Raji (cell line): ENCODE results near the gene JUND.

Experiments
- POLR2A ChIP-seq: IDR thresholded peaks from 2 replicates; pipeline ENCODE4 v1.6.1; 2011; ENCODE audit warnings: low read depth, low read length, control low read depth; ENCODE audit not compliant: insufficient read depth

The JUND gene

GRCh38 chr19:18253716-18254115 lies 27.7 kb downstream of the JUND start:
- TF ChIP-seq POLR2A, result peak; percentile 38; the same call in 1 of the 2 replicates

DNA sequence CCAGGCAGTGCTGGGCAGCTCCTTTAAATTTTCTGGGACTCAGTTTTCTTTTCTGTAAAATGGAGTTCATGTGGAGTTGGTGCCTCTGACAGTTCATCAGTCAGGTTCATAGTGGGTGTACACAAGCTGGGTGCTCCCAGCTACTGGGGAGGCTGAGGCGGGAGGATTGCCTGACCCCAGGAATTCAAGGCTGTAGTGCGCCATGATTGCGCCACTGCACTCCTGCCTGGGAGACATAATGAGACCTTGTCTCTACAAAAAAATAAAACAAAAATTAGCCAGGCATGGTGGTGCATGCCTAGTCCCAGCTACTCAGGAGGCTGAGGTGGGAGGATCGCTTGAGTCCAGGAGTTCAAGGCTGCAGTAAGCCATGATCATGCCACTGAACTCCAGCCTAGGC lies 28.3 kb downstream of the JUND start:
- TF ChIP-seq POLR2A, result no peak

- no peak for TF ChIP-seq POLR2A
These were observed 29.1 kb downstream of the JUND start for GRCh38 chr19:18252370-18252717.

DNA sequence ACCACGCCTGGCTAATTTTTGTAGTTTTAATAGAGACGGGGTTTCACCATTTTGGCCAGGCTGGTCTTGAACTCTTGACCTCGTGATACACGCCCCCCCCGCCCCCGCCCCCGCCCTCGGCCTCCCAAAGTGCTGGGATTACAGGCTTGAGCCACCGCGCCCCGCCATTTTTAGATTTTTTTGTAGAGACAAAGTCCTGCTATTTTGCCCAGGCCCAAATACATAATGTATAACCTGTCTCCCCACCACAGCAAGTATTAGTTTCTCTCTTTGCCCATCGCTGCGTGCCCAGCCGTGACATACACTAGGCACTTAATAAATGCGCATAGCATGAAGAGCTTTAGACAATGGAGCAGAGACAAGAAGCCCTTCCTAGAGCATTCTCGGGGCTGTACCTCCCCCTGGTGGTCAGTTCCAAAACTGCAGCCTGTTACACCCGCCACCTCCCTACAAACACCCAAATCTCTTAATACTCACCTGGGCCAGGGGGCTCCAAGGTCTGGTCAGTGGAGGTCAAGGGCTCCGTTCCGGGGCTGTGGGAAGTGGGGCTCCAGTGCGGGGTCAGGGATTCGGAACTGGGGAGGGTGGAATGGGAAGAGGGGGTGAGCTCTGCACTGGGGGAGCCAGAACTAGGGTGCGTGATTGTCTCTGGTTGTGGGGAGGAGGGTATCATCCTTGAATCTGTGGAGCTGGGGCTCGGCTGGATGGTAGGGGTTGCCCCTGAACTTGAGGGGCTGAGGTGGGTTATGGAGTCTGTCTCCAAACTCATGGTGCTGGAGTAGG lies 29.6 kb downstream of the JUND start:
- no peak for TF ChIP-seq POLR2A

DNA sequence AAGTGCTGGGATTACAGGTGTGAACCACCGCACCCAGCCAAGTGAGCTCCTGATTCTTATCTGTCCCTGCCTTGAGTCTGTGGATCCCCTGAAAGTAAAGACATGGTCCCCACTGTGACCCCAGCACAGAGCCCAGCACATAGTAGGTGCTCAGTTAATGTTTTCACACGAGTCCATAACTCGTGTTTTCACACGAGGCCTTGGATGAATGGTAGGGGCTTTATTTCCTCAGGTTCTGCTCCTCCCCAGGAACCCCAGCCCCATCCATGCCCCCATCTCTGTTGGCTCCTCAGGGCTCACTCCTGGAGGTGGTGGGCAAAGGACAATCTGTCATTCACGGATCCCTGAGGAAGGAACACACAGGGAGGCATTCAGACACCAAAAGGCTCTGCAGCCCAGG lies 31.6 kb downstream of the JUND start:
- TF ChIP-seq POLR2A, result no peak

DNA sequence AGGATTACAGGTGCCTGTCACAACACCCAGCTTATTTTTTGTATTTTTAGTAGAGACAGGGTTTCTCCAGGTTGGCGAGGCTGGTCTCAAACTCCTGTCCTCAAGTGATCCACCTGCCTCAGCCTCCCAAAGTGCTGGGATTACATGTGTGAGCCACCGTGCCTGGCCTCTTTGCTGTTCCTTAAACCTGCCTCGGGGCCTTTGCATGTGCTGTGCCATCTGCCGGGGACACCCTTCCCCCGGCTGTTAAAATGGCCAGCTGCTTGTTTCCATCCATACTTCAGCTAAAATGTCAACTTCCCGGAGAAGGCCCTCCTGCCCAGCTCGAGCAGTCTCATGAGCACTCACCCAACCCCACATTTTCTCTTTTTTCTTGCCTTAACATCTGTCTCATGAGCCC lies 36.1 kb downstream of the JUND start:
- TF ChIP-seq POLR2A, result no peak

GRCh38 chr19:18239303-18239702 lies 42.1 kb downstream of the JUND start:
- TF ChIP-seq POLR2A, result no peak

DNA sequence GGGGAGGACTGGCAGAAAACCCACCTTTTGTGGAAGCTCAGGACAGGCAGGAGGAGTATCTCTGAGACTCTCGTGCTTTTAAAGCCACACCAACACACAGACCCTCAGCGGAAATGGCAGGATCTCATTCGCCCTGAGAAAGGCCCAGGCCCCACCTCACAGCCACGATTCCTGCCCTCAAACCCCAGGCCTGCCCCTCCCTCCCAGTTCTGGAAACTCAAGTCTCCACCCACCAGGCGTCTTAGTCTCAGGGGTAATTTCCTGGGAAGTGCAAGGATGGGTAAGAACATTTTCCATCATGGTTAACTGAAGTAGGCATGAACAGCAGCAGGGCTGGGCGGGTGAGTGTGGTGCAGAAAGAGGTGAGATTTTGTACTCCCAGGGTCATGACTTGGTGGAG lies 47.2 kb downstream of the JUND start:
- TF ChIP-seq POLR2A, result no peak

DNA sequence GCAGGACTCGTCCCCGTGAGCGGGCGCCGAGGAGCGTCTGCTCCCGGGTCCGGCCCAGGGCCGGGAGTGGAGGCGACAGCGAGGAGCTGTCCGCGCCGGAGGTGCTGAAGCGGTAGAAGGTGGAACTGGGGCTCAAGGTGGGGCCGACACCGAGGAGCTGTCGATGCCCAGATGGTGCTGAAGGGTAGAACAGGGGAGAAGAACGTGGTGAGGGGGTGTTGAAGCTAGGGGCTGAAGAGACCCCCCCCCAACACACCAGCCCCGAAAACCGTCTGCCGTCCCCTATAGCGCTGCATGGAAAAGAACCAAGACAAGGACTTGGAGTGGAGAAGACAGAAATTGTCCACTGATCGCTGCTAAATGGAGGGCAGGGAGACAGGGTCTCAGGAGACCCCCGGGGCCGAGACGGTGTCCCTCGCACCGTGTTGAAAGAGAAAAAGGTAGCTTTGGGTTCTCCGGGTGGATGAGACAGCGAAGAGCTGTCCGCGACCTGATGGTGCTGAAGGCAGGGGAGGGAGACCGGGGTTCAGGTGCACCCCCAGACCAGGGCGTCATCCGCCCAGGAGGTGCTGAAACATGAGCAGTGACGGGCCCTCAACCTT lies 48.1 kb downstream of the JUND start:
- TF ChIP-seq POLR2A, result no peak

GRCh38 chr19:18232540-18233223 lies 48.7 kb downstream of the JUND start:
- no peak for TF ChIP-seq POLR2A

DNA sequence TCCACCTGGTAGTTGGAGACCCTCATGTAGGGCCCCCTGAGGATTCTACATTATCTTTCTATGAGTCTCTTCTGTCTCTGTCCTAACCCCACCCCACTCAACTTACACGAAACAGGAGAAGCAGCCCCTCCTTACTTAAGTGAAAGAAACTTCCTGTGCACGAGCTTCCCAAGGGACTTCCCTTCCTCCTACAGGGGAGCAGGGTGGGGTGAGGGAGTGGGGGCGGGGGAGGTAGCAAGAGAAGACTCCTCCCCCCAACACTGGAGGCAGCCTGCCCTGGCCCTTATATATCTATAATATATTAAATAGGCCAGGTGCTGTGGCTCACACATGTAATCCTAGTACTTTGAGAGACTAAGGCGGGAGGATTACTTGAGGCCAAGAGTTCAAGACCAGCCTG lies 49.6 kb downstream of the JUND start:
- no peak for TF ChIP-seq POLR2A

- TF ChIP-seq POLR2A, result no peak
These were observed 50.3 kb downstream of the JUND start for GRCh38 chr19:18230941-18231734.

- no peak for TF ChIP-seq POLR2A
These were observed 51.5 kb downstream of the JUND start for GRCh38 chr19:18229915-18230314.
